Right lung (tissue), 5 donors: ENCODE results near the gene HERC6. TPM values are rescaled to one million over a fixed set of nuclear protein-coding genes. Genes with fewer than 3 reads are reported as not detected.

Source experiments
- polyA plus RNA-seq, 5 donors: library from polyadenylated mRNA; unstranded; fragments of 120-200 nt; gene quantifications; one replicate each; pipeline versions ENCODE4 v1.2.1 to v1.2.3, GENCODE V29; 2013; ENCODE audit warnings: inconsistent platforms in 1 of 5, low replicate concordance in 1 of 5; ENCODE audit not compliant: insufficient read length in 5 of 5, insufficient read depth in 1 of 5

Gene HERC6
- polyA plus RNA-seq, 5 donors: 10.2 to 14.6 (median 12.8) TPM

Other genes with a start within 250 kb of the HERC6 start
- gene ABCG2, start 220.2 kb upstream of the HERC6 start, polyA plus RNA-seq: 10 to 100 TPM; 10.5 to 24.4 (median 19.3) TPM
- gene PPM1K, start 94.3 kb upstream of the HERC6 start, polyA plus RNA-seq: 10 to 100 TPM; 13.3 to 26.8 (median 20.9) TPM
- 1 to 10 TPM; 4.8 to 6.9 (median 5.8) TPM for gene HERC5, start 78.3 kb downstream of the HERC6 start, polyA plus RNA-seq
- 100 to 1,000 TPM in 4 of 5 donors, 10 to 100 TPM in 1; 99.6 to 135 (median 125) TPM for gene PYURF, start 144.9 kb downstream of the HERC6 start, polyA plus RNA-seq
- 10 to 100 TPM; 13.9 to 22.7 (median 19.1) TPM for gene HERC3, start 213.6 kb downstream of the HERC6 start, polyA plus RNA-seq